ENCODE measurements around the gene CACNA1C. TPM values are rescaled to one million over a fixed set of nuclear protein-coding genes. Genes with fewer than 3 reads are reported as not detected.

Gene CACNA1C
- total RNA-seq, 2 donors from 2014 or later = 8.1 to 18.2 TPM

DNA sequence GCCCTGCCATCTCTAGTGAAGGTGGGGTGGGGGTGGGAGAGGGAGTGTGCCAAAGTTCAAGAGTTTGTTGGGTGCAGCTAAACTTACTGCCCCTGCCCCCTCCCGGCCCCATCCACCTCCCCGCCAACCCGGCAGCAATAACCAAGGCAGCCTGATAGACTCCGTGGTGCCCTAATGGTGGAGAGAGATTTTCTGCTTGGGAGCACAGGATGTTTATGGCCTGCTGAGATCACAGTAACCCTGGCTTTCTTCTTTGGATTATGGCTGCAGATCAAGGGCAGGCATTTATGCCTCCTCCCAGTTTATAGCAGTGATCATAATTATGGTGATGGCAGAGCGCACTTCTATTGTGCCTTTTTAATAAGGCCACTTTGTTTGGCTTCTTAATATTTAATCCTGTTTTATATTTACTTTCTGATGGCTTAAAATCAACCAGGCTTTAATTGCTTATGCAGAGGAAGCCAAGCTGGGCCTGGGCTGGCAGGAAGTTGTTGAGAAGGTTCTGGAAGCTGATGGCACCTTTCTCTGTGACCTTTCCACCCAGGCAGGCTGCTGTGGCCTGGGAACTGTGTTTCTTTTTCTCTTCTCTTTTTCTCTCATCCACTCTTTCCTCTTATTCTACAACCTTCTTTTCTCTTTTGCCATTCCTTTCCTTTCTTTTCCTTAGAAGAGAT, 485.2 kb downstream of the CACNA1C start:
- H3K4me3 ChIP-seq = no peak overlapping the region
- H3K9me3 ChIP-seq = no peaks in the 10 kb centered on the region
- TF ChIP-seq POLR2AphosphoS5 (IDR thresholded peaks at IDR 0.05) = peak; percentile 50
- no peak for TF ChIP-seq POLR2A (IDR thresholded peaks at IDR 0.05)
- no peaks in the 10 kb centered on the region for H3K27me3 ChIP-seq (replicated peaks; ENCODE audit: insufficient read depth)
- H3K36me3 ChIP-seq = no peaks in the 10 kb centered on the region
- intact Hi-C loops (cut with DNase I) = no loop called here
- 21% methylated on average over 5 of the region's 5 CpGs for WGBS
- H3K4me1 ChIP-seq (replicated peaks) = peaks cover 5% of the 10 kb centered on the region
- no peak for DNase-seq (ENCODE audit: low spot score)
- no peak overlapping the region for H3K27ac ChIP-seq

- intact Hi-C loops (cut with DNase I) = no loop called here
- H3K36me3 ChIP-seq = no peaks in the 10 kb centered on the region
- TF ChIP-seq POLR2AphosphoS5 (IDR thresholded peaks at IDR 0.05) (no peak), POLR2A (IDR thresholded peaks at IDR 0.05) (no peak)
- TF ChIP-seq, protein P1, sequence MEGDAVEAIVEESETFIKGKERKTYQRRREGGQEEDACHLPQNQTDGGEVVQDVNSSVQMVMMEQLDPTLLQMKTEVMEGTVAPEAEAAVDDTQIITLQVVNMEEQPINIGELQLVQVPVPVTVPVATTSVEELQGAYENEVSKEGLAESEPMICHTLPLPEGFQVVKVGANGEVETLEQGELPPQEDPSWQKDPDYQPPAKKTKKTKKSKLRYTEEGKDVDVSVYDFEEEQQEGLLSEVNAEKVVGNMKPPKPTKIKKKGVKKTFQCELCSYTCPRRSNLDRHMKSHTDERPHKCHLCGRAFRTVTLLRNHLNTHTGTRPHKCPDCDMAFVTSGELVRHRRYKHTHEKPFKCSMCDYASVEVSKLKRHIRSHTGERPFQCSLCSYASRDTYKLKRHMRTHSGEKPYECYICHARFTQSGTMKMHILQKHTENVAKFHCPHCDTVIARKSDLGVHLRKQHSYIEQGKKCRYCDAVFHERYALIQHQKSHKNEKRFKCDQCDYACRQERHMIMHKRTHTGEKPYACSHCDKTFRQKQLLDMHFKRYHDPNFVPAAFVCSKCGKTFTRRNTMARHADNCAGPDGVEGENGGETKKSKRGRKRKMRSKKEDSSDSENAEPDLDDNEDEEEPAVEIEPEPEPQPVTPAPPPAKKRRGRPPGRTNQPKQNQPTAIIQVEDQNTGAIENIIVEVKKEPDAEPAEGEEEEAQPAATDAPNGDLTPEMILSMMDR (IDR thresholded peaks at IDR 0.05) = no peak
- no peak overlapping the region for H3K27ac ChIP-seq
- WGBS = 79% methylated on average over 8 of the region's 8 CpGs
- peaks cover 5% of the 10 kb centered on the region for H3K4me1 ChIP-seq (replicated peaks)
- H3K27me3 ChIP-seq (replicated peaks; ENCODE audit: insufficient read depth) = no peaks in the 10 kb centered on the region
- H3K9me3 ChIP-seq = no peaks in the 10 kb centered on the region
- DNase-seq (ENCODE audit: low spot score) = no peak
- H3K4me3 ChIP-seq = no peak overlapping the region
Measured at GRCh38 chr12:2539938-2540337, 487.2 kb downstream of the CACNA1C start.

GRCh38 chr12:2540535-2540941, 487.8 kb downstream of the CACNA1C start:
- no peaks in the 10 kb centered on the region for H3K9me3 ChIP-seq
- peaks cover 5% of the 10 kb centered on the region for H3K4me1 ChIP-seq (replicated peaks)
- H3K36me3 ChIP-seq = no peaks in the 10 kb centered on the region
- no peaks in the 10 kb centered on the region for H3K27me3 ChIP-seq (replicated peaks; ENCODE audit: insufficient read depth)
- intact Hi-C loops (cut with DNase I) = no loop called here
- H3K4me3 ChIP-seq = no peak overlapping the region
- no peak for TF ChIP-seq POLR2A (IDR thresholded peaks at IDR 0.05)
- TF ChIP-seq, protein P1 (IDR thresholded peaks at IDR 0.05) = no peak
- no peak for TF ChIP-seq POLR2AphosphoS5 (IDR thresholded peaks at IDR 0.05)
- H3K27ac ChIP-seq = no peak overlapping the region
- DNase-seq (ENCODE audit: low spot score) = no peak
- WGBS = 60% methylated on average over 13 of the region's 13 CpGs

DNA sequence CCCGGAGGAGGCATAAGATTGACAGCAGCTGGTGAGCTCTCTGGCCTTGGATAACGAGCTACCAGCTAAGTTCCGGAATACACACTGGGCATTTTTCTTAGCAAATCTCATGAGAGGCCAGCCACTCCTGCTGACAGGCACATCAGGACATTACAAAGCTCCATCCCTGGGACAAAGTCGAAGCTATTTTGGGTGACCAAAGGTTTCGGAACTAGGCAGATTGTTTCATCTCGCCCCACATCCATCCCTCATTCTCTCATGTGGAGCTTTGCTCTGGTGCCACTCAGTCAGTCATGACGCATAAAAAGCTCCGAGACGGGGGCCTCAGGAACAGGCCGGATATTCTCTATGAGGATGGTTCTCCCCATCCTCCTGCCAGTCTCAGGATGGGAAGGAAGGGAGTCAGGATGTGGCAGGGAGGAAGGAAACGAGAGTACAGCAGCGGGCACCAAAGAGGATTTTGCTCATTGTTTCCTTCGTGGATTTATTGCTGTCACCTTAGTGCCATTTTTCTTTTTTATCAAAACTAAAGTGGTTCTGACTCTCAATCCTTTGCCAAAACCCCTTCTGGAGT, 488.9 kb downstream of the CACNA1C start:
- peaks cover 5% of the 10 kb centered on the region for H3K4me1 ChIP-seq (replicated peaks)
- TF ChIP-seq POLR2A (IDR thresholded peaks at IDR 0.05) (no peak), POLR2AphosphoS5 (IDR thresholded peaks at IDR 0.05) (no peak)
- TF ChIP-seq, protein P1 (IDR thresholded peaks at IDR 0.05) = no peak
- no peaks in the 10 kb centered on the region for H3K27me3 ChIP-seq (replicated peaks; ENCODE audit: insufficient read depth)
- WGBS = 92% methylated on average over 13 of the region's 13 CpGs
- H3K27ac ChIP-seq = no peak overlapping the region
- H3K4me3 ChIP-seq = no peak overlapping the region
- H3K36me3 ChIP-seq = no peaks in the 10 kb centered on the region
- no peak for DNase-seq (ENCODE audit: low spot score)
- H3K9me3 ChIP-seq = no peaks in the 10 kb centered on the region
- intact Hi-C loops (cut with DNase I) = no loop called here

DNA sequence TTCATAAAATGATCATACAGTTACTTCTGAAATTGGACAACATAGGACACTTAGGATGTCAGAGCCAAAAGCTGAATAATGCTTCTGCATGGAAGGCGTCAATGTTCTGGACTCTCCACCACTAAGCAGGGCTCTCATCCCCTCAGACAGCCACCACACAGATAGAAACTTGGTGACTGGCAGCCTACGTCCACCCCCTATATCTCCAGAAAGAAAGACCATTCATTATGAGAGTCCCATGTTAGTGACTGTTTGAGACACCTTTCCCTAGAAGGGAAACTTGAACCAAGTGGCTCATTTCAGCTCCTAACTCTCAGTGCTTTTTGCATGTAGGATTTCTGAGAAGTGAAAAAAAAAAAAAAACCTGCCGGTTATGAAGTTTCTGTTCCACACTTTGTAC, 491.0 kb downstream of the CACNA1C start:
- WGBS = 88% methylated on average over 3 of the region's 3 CpGs
- intact Hi-C loops (cut with DNase I) = no loop called here

More for the DNA sequence above, 491.0 kb downstream of the CACNA1C start:
- Histone ChIP-seq H3K27ac (no peak overlapping the region), H3K9me3 (no peaks in the 10 kb centered on the region), H3K36me3 (no peaks in the 10 kb centered on the region), H3K4me3 (no peak overlapping the region), H3K27me3 (replicated peaks; ENCODE audit: insufficient read depth) (no peaks in the 10 kb centered on the region), H3K4me1 (replicated peaks) (no peaks in the 10 kb centered on the region)
- no peak for DNase-seq (ENCODE audit: low spot score)
- TF ChIP-seq POLR2AphosphoS5 (IDR thresholded peaks at IDR 0.05) = no peak
- no peak for TF ChIP-seq POLR2A (IDR thresholded peaks at IDR 0.05)
- TF ChIP-seq, protein P1 (IDR thresholded peaks at IDR 0.05) = no peak
